ENCODE measurements around the gene TCF25.
"Not testable (repeated sequence)": the region's sequence is repeated elsewhere in the genome, so short reads cannot be mapped to it uniquely, and the experiment has no call there.

TCF25 gene, protein sequence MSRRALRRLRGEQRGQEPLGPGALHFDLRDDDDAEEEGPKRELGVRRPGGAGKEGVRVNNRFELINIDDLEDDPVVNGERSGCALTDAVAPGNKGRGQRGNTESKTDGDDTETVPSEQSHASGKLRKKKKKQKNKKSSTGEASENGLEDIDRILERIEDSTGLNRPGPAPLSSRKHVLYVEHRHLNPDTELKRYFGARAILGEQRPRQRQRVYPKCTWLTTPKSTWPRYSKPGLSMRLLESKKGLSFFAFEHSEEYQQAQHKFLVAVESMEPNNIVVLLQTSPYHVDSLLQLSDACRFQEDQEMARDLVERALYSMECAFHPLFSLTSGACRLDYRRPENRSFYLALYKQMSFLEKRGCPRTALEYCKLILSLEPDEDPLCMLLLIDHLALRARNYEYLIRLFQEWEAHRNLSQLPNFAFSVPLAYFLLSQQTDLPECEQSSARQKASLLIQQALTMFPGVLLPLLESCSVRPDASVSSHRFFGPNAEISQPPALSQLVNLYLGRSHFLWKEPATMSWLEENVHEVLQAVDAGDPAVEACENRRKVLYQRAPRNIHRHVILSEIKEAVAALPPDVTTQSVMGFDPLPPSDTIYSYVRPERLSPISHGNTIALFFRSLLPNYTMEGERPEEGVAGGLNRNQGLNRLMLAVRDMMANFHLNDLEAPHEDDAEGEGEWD

DNA sequence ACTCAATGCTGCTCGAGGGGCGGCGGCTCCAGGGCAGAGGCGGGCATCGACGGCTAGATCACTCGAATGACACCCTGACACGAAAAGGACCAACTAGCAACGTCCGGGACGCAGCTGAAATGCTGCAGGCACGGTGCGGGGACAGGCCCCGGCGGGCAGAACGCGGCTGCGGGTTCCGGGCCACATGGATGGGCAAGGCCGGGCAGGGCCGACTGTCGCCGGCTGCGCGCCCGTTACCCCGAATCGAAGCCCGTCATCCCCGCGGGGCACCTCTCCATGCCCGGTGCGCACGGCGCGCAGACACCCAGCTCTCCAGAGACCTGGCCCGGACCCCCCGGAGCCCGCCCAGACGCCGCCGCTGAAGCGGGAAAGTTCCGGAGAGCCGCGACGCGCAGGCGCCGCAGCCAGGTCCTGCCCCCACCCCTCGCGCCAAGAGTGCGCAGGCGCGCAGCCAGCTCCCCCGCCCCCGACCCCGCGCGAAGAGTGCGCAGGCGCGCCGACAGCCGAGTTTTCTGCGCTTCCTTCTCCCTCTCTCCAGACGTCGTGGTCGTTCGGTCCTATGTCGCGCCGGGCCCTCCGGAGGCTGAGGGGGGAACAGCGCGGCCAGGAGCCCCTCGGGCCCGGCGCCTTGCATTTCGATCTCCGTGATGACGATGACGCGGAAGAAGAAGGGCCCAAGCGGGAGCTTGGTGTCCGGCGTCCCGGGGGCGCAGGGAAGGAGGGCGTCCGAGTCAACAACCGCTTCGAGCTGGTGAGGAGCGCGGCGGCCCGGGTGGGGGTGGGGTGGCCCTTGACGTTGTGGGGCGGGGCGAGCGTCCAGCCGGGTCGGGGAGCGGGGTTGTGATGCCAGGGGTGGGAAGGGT lies at the start of gene TCF25:
Gene TCF25 (plus strand): TSS at position 484 of the 863 bp plus-strand sequence. CDS start 76 bp downstream, at position 560.
- DNase-seq, result no peak

DNA sequence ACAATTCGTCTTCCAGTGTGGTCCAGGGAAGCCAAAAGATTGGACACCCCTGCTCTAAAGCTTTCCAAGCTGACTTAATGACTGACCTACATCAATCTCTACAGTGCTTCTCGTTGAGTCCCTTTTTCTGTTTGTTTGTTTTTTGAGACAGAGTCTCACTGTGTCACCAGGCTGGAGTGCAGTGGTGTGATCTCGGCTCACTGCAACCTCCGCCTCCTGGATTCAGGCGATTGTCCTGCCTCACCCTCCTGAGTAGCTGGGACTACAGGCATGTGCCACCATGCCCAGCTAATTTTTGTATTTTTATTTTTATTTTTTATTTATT lies 49.6 kb upstream of the TCF25 start:
- not testable (repeated sequence) for DNase-seq

DNA sequence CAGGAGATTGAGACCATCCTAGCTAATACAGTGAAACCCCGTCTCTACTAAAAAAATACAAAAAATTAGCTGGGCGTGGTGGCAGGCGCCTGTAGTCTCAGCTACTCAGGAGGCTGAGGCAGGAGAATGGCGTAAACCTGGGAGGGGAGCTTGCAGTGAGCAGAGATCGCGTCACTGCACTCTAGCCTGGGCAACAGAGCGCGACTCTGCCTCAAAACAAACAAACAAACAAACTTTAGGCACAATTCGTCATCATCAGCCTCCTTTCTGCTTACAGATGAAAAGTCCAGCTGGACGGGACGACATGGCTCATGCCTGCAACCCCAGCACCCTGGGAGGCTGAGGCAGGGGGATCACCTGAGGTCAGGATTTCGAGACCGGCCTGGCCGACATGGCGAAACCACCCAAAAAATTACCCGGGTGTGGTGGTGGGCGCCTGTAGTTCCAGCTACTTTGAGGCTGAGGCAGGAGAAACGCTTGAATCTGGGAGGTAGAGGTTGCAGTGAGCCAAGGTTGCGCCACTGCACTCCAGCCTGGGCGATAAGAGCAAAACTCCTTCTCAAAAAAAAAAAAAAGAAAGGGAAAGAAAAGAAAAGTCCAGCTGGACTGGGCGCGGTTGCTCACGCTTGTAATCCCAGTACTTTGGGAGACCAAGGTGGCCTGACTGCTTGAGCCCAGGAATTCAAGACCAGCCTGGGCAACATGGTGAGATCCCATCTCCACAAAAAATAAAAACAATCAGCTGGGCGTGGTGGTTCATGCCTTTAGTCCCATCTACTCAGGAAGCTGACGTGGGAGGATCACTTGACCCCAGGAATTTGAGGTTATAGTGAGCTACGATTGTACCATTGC lies 46.6 kb upstream of the TCF25 start:
- DNase-seq, result no peak

DNA sequence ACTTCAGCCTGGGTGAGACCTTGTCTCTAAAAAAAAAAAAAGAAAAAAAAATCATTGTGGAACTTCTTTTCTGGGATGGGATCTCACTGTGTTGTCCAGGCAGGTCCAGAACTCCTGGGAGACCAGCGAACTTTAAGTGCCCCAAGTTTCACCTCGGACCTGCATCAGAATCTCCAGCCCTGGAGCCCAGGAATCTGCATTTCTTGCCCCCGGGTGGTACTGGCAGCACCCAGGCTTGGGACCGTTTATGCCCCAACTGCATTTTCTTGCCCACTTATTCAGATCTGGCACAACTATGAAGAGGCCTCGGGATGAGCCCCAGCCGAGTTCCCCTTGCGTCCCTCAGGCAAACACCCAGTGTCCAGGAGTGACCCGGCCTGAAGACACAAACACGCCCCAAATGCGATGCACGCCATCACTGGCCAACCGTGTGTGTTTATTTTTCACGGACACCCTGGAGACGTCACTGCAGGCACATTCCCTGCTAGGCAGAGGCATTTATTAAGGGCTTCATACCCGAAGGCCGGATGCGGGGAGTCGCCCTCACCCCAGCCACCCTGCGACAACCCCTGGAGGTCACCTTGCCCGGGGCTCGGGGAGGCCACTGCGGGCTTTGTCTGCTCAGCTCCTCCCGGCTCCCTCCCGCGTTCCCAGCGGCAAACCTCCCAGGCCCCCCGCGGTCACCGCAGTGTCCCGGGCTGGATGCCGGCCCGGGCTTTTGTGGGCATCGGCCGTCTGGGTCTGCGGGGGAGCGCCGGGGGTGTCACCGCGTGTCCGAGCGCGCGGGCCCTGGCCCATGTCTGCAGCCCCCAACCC lies 45.8 kb upstream of the TCF25 start:
- no peak for DNase-seq

DNA sequence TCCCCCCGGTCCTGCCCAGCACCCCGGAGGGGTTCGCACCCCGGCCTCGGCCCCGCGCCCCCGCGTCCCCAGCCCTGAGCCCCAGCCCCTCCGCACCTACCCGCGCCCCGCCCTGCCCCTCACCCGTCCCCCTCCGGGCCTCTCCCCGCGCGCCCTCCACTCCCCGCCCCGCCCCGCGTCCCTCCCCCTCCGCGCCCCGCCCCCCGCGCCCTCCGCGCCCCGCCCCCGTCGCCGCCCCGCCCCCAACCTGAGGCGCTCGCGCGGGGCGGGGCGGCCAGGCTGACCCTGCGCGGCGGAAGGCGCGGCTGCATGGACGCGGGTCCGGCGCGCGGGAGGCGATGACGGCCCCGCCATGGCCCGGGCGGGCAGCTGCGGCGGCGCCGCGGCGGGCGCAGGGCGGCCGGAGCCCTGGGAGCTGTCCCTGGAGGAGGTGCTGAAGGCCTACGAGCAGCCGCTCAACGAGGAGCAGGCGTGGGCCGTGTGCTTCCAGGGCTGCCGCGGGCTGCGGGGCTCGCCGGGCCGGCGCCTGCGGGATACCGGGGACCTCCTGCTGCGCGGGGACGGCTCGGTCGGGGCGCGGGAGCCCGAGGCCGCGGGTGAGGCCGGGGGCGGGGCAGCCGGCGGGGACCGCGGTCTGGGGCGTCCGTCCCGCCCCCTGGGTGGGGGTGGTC lies 45.1 kb upstream of the TCF25 start, which contains the start of gene SPIRE2:
Gene SPIRE2 (plus strand): TSS at position 277 of the 671 bp plus-strand sequence. CDS start 76 bp downstream, at position 353.
- no peak for DNase-seq

DNA sequence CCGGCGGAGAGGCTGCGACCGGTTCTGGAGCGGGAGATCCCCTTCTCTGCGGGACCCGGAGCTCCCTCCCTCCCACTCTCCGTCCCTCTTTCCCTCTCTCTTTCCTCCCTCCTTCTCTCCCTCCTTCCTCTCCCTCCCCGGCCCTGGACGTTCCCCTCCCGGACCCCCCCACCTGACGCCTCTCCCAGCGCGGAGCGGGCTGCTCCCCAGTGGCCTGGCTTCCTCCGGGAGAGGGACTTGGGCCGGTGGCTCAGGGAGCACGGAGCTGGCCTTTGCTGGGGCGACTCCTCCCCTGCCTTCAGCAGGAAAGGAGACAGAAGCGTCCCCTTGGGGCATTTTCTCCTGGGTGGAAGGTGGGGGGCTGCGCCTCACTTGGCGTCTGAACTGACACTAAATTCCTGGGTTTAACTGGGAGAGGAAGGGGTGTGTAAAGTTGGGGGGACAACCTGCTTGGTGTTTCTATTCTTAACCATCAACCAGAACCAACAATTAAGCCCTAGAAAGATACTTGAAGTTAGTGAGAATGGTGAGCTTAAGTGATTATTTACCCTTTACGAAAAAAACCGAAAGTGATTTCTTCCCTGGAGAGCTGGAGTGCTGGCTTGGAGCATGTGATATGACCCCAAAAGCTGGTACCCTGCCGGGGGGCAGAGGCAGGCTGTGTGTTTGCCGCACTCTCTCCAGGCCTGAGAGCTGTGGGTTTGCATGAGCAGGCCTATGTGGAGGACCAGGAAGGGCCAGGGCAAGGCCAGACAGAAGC lies 44.3 kb upstream of the TCF25 start:
- DNase-seq, result no peak

DNA sequence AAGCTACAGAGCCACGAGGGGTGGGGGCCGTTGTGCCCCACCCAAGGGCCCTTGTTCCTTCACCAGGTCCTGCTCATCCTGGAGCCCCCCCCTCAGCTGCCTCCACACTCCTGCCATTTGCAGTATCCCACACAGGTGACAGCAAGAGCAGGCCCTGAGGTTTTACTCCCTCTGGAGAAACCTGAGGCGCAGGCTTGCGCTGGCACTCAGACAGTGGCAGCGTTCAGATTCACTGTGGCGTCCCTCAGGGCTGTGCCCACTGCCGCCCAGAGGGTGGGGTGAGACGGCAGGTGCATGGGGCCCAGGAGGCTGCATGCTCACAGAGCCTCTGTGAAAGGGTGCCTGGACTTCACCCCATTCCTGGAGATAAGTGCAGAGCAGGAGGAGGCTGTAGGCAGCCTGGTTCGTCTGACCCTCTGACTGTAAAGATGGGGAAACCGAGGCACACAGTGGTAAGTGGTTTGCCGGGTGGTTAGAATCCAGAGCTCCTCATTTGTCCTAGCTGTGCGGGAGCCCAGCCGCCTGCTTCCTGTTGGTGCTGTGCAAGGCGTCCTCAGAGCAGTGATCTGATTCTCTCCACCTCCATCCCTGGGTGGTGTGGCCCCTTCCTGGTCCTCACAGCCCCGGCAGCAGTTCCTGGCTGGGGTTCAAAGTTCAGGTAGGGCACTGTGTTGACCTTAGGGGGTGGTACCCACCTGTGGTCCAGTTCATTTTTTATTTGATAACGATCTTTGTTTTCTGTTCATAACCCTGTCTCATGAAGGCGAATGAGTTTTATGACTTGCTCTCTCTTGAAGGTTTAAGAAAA lies 43.6 kb upstream of the TCF25 start:
- DNase-seq, result no peak

DNA sequence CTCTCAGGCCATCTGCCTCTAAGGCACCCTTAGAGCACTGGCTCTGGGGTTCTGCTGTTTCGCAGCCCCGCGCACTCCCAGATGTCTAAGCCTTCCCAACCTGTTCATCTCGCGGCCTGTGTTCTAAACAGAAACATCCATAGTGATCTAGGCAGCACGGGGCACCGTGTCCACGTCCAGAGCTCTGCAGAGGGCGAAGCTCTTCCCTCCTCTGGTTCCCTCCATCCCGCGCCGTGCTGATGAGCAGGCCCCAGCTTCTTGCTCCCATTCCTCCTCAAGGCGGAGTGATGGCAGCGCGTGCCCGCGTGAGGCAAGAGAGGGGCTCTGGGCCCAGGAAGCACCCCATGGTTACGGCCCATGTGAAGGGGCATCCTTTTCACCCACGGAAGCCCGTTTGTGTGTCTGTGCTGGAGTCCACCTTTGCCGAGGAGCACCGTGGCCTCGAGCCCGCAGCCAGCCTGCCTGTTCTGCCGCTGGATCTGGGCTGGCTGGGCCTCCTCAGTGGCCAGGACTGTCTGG lies 41.5 kb upstream of the TCF25 start:
- DNase-seq, result no peak

DNA sequence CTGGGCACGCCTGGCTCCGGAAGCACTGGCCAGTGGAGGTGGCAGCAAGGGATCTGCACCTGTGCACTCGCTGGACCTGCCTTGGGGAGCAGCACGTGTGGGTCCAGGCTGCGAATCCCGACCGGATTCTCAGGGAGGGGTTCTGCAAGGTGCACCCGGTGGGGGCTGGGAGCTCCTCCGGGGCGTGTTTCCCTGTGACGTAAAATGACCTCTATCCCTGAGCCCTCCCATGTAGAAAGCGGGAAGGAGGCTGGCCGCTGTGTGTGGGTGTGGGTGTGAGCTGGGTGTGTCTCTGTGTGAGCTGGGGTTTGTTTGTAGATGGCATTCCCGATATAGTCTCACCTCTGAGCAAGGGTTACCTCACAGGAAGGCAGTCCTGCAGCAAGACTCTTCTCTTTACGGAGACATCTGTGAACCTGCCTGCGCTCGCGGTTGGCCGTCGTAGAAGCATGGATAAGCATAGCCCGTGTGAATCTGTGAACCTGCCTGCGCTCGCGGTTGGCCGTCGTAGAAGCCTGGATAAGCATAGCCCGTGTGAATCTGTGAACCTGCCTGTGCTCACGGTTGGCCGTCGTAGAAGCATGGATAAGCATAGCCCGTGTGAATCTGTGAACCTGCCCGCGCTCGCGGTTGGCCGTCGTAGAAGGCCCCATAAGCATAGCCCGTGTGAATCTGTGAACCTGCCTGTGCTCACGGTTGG lies 39.6 kb upstream of the TCF25 start:
- not testable (repeated sequence) for DNase-seq

DNA sequence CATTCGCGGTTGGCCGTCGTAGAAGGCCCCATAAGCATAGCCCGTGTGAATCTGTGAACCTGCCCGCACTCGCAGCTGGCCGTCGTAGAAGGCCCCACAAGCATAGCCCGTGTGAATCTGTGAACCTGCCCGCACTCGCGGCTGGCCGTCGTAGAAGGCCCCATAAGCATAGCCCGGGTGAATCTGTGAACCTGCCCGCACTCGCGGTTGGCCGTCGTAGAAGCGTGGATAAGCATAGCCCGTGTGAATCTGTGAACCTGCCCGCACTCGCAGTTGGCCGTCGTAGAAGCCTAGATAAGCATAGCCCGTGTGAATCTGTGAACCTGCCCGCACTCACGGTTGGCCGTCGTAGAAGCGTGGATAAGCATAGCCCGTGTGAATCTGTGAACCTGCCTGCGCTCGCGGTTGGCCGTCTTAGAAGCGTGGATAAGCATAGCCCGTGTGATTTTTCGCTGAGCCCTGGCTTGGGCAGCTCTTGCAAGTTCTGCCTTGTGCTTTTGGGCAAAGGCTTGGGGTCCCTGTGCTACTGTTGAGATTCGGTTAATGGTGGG lies 38.5 kb upstream of the TCF25 start:
- not testable (repeated sequence) for DNase-seq

DNA sequence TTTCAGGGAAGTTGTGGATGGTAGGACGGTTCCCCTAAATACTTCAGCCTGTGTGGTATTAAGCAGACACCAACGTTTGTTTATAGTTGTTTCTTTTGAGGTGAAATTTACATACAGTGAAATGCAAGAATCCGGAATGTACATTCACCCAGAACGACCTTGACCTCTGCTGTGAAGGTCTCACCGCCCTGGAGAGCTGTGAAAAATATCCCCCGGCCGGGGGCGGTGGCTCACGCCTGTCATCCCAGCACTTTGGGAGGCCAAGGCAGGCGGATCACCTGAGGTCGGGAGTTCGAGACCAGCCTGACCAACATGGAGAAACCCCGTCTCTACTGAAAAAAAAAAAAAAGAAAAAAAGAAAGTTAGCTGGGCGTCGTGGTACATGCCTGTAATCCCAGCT lies 36.9 kb upstream of the TCF25 start:
- DNase-seq, result not testable (repeated sequence)

DNA sequence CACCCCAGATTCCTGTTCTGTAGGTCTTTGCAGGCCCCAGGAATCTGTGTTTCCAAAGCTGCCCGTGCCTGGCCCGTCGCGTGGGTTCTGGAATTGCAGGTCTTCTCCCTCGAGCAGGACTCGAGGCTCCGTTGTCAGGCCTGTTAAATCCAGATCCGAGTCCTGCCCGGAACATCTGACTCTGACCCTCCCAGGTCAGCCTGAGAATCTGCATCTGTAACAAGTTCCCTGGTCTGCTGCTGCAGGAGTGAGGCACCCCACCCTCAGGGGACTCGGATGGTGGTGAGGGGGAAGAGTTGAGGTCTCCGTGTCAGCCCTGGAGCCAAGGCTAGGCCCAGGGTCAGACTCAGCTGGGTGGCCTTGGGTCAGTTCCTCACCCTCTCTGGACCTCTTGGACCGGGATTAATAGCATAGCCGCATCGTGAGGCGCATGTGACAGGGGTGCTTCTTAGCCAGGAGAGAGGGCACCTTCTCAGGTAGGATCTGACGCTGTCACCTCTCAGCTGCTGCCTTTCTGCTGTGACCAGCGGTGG lies 36.3 kb upstream of the TCF25 start:
- DNase-seq, result no peak

DNA sequence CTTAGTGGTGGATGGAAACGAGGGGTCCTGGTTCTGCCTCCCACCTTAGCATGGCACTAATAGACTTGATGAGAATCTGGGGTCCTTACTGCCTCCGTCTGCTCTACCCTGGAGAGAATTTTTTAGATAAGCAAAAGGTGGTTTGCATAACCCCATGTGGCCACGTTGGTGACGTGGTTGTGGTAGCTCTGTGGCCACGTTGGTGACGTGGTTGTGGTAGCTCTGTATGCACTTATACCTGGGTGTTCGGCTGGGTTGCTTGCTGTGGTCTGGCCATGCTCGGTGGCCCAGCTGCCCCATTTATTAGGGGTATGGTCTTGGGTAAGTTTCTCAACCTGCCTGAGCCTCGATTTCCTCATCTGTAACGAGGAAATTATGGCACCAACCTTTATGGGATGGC lies 32.1 kb upstream of the TCF25 start:
- DNase-seq, result no peak

DNA sequence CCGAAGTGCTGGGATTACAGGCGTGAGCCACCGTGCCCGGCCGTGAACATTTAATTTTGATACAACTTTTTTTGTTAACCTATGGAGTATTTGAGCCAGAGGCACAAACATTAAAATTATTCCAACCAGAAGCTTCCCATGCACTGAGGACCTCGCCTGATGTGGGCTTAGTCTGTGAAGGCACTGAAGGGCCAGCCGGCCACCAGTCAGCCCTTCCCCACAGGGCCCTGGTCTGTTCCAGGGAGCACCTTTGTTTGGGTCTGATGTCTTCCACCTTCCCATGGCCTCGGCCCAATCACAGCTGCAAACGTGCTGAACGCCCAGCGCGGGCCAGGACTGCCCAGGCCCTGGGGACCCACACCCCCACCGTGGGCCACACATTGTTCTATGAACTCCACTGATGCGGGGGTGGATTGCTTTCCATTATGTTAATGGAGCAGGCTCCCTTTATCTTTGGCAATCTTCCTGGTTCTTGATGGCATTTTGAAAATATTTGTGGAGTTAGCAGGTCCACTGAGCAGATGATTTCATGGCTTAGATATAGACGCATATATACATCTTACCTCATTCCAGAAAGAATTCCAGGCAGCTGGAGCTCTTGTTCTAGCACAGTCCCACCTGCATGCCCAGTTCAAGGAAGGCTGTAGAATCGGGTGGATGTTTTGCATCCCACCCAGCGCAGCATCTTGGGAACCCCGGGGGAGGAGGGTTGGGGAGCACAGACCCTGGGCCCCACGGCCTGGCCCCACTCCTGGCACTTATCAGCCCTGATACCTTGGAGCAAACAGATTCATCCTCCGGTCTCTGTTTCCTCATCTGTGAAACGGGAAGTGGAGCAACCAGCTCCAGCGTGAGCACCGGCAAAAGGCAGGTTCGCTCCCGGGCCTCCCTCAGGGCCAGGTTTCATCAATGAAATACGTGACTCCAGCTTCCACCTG lies 30.7 kb upstream of the TCF25 start:
- DNase-seq, result no peak

DNA sequence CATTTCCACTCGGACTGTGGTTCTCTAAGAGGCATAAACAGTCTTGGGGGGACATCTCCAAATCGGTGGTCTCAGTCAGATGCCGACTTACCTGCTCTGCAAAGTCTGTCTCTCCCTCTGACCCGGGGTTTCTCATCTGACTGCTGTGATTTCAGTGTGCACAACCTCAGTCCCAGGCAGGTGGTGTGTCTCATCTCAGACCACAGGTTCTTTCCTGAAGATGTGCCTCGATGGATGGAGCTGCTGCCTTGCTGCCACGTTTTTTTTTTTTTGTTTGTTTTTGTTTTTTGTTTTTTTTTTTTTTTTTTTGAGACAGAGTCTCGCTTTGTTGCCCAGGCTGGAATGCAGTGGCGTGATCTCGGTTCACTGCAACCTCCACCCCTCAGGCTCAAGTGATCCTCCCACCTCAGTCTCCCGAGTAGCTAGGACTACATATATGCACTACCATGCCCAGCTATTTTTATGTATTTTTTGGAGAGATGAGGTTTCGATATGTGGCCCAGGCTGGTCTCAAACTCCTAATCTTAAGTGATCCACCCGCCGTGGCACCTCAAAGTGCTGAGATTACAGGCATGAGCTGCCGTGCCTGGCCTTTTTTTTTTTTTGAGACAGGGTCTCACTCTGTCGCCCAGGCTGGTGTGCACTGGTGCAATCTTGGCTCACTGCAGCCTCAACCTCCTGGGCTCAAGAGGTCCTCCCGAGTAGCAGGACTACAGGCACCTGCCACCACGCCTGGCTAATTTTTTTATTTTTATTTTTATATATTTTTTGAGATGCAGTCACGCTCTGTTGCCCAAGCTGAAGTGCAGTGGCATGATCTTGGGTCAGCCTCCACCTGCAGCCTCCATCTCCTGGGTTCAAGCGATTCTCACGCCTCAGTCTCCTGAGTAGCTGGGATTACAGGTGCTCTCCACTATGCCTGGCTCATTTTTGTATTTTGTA lies 29.7 kb upstream of the TCF25 start:
- DNase-seq, result no peak
